Glomerular visceral epithelial cell (primary cell): Measurements from ENCODE around the gene PIK3C2A.

Experiments used
- DNase-seq: peaks from one replicate; pipeline ENCODE4 v3.0.0-alpha.2; 2016; ENCODE audit errors: extremely low spot score

Gene PIK3C2A

GRCh38 chr11:17211286-17211685 lies 3.5 kb upstream of the PIK3C2A start:
- no peak for DNase-seq

- DNase-seq = no peak
Measured at GRCh38 chr11:17209939-17210245, 2.1 kb upstream of the PIK3C2A start.

GRCh38 chr11:17208257-17208999 lies 642 bp upstream of the PIK3C2A start:
- peak; percentile 58 for DNase-seq

- DNase-seq = no peak
Measured at GRCh38 chr11:17206463-17206862, 1.3 kb downstream of the PIK3C2A start.

GRCh38 chr11:17197431-17197898 lies 10.3 kb downstream of the PIK3C2A start:
- no peak for DNase-seq

- DNase-seq = no peak
Measured at GRCh38 chr11:17188675-17189074, 19.1 kb downstream of the PIK3C2A start.

- no peak for DNase-seq
Measured at GRCh38 chr11:17186932-17187692, 20.7 kb downstream of the PIK3C2A start.

- no peak for DNase-seq
Measured at GRCh38 chr11:17185938-17186337, 21.8 kb downstream of the PIK3C2A start.

GRCh38 chr11:17184882-17185587 lies 22.8 kb downstream of the PIK3C2A start:
- DNase-seq = no peak

GRCh38 chr11:17183836-17184235 lies 23.9 kb downstream of the PIK3C2A start:
- DNase-seq = no peak

- no peak for DNase-seq
Measured at GRCh38 chr11:17179970-17180369, 27.8 kb downstream of the PIK3C2A start.

GRCh38 chr11:17173332-17173731 lies 34.5 kb downstream of the PIK3C2A start:
- no peak for DNase-seq

- DNase-seq = no peak
Measured at GRCh38 chr11:17171916-17172315, 35.9 kb downstream of the PIK3C2A start.

GRCh38 chr11:17171343-17171742 lies 36.4 kb downstream of the PIK3C2A start:
- DNase-seq = peak; percentile 45

GRCh38 chr11:17169876-17170275 lies 37.9 kb downstream of the PIK3C2A start:
- DNase-seq = no peak

GRCh38 chr11:17165247-17165890 lies 42.4 kb downstream of the PIK3C2A start:
- DNase-seq = no peak

GRCh38 chr11:17164361-17165246 lies 43.2 kb downstream of the PIK3C2A start:
- DNase-seq = no peak

- DNase-seq = no peak
Measured at GRCh38 chr11:17163736-17164135, 44.0 kb downstream of the PIK3C2A start.

GRCh38 chr11:17163291-17163690 lies 44.5 kb downstream of the PIK3C2A start:
- no peak for DNase-seq

GRCh38 chr11:17162376-17162775 lies 45.4 kb downstream of the PIK3C2A start:
- no peak for DNase-seq

GRCh38 chr11:17161515-17161914 lies 46.3 kb downstream of the PIK3C2A start:
- no peak for DNase-seq
